MCF 10A (cell line): Measurements from ENCODE around the gene PNPLA8. TPM values are rescaled to one million over a fixed set of nuclear protein-coding genes. Genes with fewer than 3 reads are reported as not detected.
A peak's percentile ranks its signal among the peaks of the same experiment; 100 is the strongest.

ENCODE experiments used
- BruUV-seq: library from RNA; stranded (reverse); fragments of 400-500 nt; replicated peaks from 2 replicates; lab custom pipeline; 2021; lab: Mats Ljungman, UMichigan
- CTCF ChIA-PET: fragments of 300-600 bp; sonication (Branson Sonifier 250); formaldehyde crosslinking; extraction: SDS; loops from one replicate; lab custom pipeline; 2021; ENCODE audit warnings: antibody characterized with exemption, inconsistent platforms; lab: Yijun Ruan, JAX
- POLR2A ChIA-PET: fragments of 300-600, 350-650 bp; sonication (Branson Sonifier 250); formaldehyde crosslinking; extraction: SDS; loops from one replicate; lab custom pipeline; 2020; ENCODE audit warnings: antibody characterized with exemption, inconsistent platforms; lab: Yijun Ruan, JAX
- DNase-seq: peaks from one replicate; pipeline ENCODE4 v3.0.0-alpha.2; 2018; ENCODE audit not compliant: unreplicated experiment
- H3K27ac Mint-ChIP-seq: one replicate; pipeline ENCODE4 v1.8.0; 2022; ENCODE audit warnings: mild to moderate bottlenecking, low read depth, mixed read lengths; ENCODE audit not compliant: unreplicated experiment
- H3K27me3 Mint-ChIP-seq: one replicate; pipeline ENCODE4 v1.8.0; 2022; ENCODE audit warnings: mixed read lengths; ENCODE audit not compliant: insufficient read depth, unreplicated experiment
- H3K36me3 Mint-ChIP-seq: one replicate; pipeline ENCODE4 v1.8.0; 2022; ENCODE audit warnings: mild to moderate bottlenecking, moderate library complexity, mixed read lengths; ENCODE audit not compliant: insufficient read depth, unreplicated experiment
- H3K4me1 Mint-ChIP-seq: one replicate; pipeline ENCODE4 v1.8.0; 2022; ENCODE audit warnings: mixed read lengths; ENCODE audit not compliant: insufficient read depth, unreplicated experiment
- H3K4me3 Mint-ChIP-seq: one replicate; pipeline ENCODE4 v1.8.0; 2022; ENCODE audit warnings: mild to moderate bottlenecking, moderate library complexity, mixed read lengths; ENCODE audit not compliant: unreplicated experiment
- H3K9me3 Mint-ChIP-seq: one replicate; pipeline ENCODE4 v1.8.0; 2022; ENCODE audit warnings: mixed read lengths; ENCODE audit not compliant: unreplicated experiment
- intact Hi-C: fragments of 100-400 bp; cut with micrococcal nuclease; formaldehyde crosslinking; loops from 2 replicates; pipeline ENCODE4 v1.14.1; 2022
- total RNA-seq: library from RNA; stranded (reverse); gene quantifications from 2 replicates; pipeline ENCODE4 v1.2.3, GENCODE V29; 2022
- TF ChIP-seq, protein P1 (sequence below): fragments of 200-600 bp; IDR thresholded peaks from one replicate; pipeline ENCODE4 v1.8.0; 2022; ENCODE audit warnings: antibody characterized with exemption, mild to moderate bottlenecking; ENCODE audit not compliant: unreplicated experiment

Gene PNPLA8
- total RNA-seq, 1 experiment from 2014 or later: 28.5 TPM

DNA sequence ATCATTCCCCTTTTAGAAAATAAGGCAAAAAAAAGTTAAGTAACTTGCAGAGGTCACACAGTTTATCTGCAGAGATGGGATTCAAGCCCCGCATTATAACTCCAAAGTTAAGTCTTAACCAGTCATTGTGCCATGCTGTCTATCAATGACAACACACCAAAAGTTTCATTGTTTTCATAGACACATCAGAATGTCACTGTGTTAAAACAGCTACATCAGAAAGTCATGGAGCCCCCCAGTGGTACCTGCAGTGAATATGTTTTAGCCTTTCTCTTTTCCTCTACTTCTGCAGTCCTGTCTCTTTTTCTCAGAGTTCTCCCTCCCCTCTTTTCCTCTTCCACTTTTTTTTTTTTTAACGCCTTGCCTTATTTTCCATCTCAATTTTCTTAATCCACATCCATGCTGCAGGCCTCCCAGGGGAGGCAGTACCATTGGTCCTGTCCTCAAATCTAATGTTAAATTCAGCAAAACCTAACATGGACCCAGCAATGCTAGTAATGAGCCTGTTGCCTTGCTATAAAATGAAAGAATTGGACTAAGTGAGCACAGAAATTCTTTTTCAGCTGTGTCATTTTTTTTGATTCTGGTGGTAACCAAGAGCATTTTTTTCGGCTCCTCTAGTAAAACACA, 65.9 kb downstream of the PNPLA8 start:
- no peak overlapping the region for H3K27ac Mint-ChIP-seq
- H3K4me1 Mint-ChIP-seq: no peaks in the 10 kb centered on the region
- no peaks in the 10 kb centered on the region for H3K9me3 Mint-ChIP-seq
- DNase-seq: peak; percentile 54
- no TSS peak for BruUV-seq
- TF ChIP-seq, protein P1, sequence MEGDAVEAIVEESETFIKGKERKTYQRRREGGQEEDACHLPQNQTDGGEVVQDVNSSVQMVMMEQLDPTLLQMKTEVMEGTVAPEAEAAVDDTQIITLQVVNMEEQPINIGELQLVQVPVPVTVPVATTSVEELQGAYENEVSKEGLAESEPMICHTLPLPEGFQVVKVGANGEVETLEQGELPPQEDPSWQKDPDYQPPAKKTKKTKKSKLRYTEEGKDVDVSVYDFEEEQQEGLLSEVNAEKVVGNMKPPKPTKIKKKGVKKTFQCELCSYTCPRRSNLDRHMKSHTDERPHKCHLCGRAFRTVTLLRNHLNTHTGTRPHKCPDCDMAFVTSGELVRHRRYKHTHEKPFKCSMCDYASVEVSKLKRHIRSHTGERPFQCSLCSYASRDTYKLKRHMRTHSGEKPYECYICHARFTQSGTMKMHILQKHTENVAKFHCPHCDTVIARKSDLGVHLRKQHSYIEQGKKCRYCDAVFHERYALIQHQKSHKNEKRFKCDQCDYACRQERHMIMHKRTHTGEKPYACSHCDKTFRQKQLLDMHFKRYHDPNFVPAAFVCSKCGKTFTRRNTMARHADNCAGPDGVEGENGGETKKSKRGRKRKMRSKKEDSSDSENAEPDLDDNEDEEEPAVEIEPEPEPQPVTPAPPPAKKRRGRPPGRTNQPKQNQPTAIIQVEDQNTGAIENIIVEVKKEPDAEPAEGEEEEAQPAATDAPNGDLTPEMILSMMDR: peak; percentile 58
- ChIA-PET CTCF (interaction anchor here (0.6 to 1.8 kb wide), 18 partner anchors 8 to 351 kb away, joined by 3 to 9 read pairs (median 4); no protein-coding TSS in a partner anchor), POLR2A (no interaction called here)
- intact Hi-C loops: loop anchor here (1.0 kb wide), 1 partner anchor 279 kb away; no protein-coding TSS in a partner anchor
- no peak overlapping the region for H3K4me3 Mint-ChIP-seq
- H3K36me3 Mint-ChIP-seq: no peaks in the 10 kb centered on the region
- H3K27me3 Mint-ChIP-seq: peaks cover 28% of the 10 kb centered on the region

GRCh38 chr7:108457871-108458270, 68.1 kb downstream of the PNPLA8 start:
- Mint-ChIP-seq H3K36me3 (no peaks in the 10 kb centered on the region), H3K27ac (no peak overlapping the region), H3K9me3 (no peaks in the 10 kb centered on the region), H3K4me3 (peak overlapping the region; percentile 2), H3K4me1 (no peaks in the 10 kb centered on the region), H3K27me3 (peaks cover 40% of the 10 kb centered on the region)
- POLR2A ChIA-PET: no interaction called here
- TF ChIP-seq, protein P1: no peak
- BruUV-seq: no TSS peak
- no peak for DNase-seq
- intact Hi-C loops: no loop called here
- CTCF ChIA-PET: interaction anchor here (0.6 to 1.8 kb wide), 5 partner anchors 14 to 1156 kb away, joined by 3 to 4 read pairs (median 4); no protein-coding TSS in a partner anchor

GRCh38 chr7:108456845-108457540, 68.9 kb downstream of the PNPLA8 start:
- Mint-ChIP-seq H3K27ac (no peak overlapping the region), H3K9me3 (no peaks in the 10 kb centered on the region), H3K27me3 (peaks cover 41% of the 10 kb centered on the region), H3K36me3 (no peaks in the 10 kb centered on the region), H3K4me3 (peak overlapping the region; percentile 65), H3K4me1 (no peaks in the 10 kb centered on the region)
- TF ChIP-seq, protein P1: no peak
- intact Hi-C loops: no loop called here
- POLR2A ChIA-PET: no interaction called here
- BruUV-seq: no TSS peak
- CTCF ChIA-PET: interaction anchor here (0.6 to 1.1 kb wide), 3 partner anchors 22 to 276 kb away, joined by 3 read pairs; no protein-coding TSS in a partner anchor
- no peak for DNase-seq

DNA sequence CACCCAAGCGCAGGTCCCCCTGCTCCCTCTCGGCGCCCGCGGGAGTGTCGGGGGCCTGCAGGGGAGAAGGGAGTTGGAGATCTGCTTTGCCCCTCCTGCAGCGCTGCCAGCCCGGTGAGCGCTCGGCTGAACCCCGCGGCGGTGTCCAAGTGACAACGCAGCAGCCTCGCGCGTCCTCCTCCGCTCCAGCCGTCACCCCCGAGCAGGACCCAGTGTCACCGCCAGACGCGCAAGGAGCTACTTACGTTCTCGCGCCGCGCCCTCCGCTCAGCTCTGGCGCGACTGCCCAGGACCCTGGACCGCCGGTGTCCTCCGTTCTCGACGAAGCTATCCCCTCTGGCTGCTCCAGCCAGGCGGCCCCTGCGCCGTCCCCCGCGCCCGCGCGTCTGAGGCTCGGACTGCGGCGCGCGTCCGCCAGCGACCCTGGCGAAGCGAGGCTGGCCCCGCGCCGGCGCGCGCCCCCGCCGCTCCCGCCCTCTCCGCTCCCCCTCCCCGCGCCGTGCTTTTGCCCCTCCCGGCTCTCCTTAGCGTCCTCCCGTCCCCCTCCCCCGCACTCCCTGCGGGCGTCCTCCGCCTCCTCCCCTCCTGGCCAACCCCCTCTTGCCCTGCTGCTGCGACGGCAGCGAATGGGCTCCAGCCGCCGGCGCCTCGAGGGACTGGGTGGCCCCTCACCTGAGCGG, 69.8 kb downstream of the PNPLA8 start, which contains the start of gene NRCAM:
NRCAM (minus strand) TSS at position 439 of the 680 bp plus-strand sequence. CDS start 216,372 bp downstream, outside the sequence.
- TF ChIP-seq, protein P1: no peak
- ChIA-PET POLR2A (interaction anchor here (0.6 kb wide), 1 partner anchor 10 kb away, joined by 3 read pairs; no protein-coding TSS in a partner anchor), CTCF (interaction anchor here (1.1 kb wide), 1 partner anchor 23 kb away, joined by 3 read pairs; no protein-coding TSS in a partner anchor)
- BruUV-seq: no TSS peak
- Mint-ChIP-seq H3K4me1 (no peaks in the 10 kb centered on the region), H3K27me3 (peaks cover 50% of the 10 kb centered on the region), H3K27ac (no peak within 1 kb of the TSS), H3K9me3 (no peaks in the 10 kb centered on the region), H3K4me3 (peak within 1 kb of the TSS; percentile 65), H3K36me3 (no peaks in the 10 kb centered on the region)
- DNase-seq: peak; percentile 40
- intact Hi-C loops: no loop called here
